CD14-positive monocyte (primary cell): ENCODE data around the gene SEMA3G. TPM values are rescaled to one million over a fixed set of nuclear protein-coding genes. Genes with fewer than 3 reads are reported as not detected.

Experiments used
- DNase-seq, 3 donors: peaks; one replicate each; pipeline ENCODE4 v3.0.0-alpha.2; 2011 to 2022
- H2AFZ ChIP-seq: 2 replicates; pipeline ENCODE4 v1.6.0; 2012; ENCODE audit warnings: mild to moderate bottlenecking, low read depth, low read length, inconsistent platforms; ENCODE audit not compliant: insufficient read depth, poor library complexity, severe bottlenecking
- H3K27ac ChIP-seq, 2 donors: 1 replicate in 1 of 2; 2 replicates in 1 of 2; pipeline ENCODE4 v1.5.1; 2012 to 2013; ENCODE audit warnings: low read length in 2 of 2, control low read depth in 1 of 2, inconsistent platforms in 1 of 2, low read depth in 1 of 2, mild to moderate bottlenecking in 1 of 2
- H3K27me3 ChIP-seq, 2 donors: one replicate each; pipeline versions ENCODE4 v1.6.0 to v1.6.1; 2011 to 2013; ENCODE audit warnings: low read length in 2 of 2; ENCODE audit not compliant: control insufficient read depth in 2 of 2, insufficient read depth in 2 of 2
- H3K36me3 ChIP-seq, 2 donors: replicated peaks in 1 of 2; 1 replicate in 1 of 2; 2 replicates in 1 of 2; pipeline versions ENCODE4 v1.5.1 to v1.6.1; 2012 to 2013; ENCODE audit warnings: low read length in 2 of 2, control low read depth in 1 of 2, inconsistent platforms in 1 of 2, mild to moderate bottlenecking in 1 of 2; ENCODE audit not compliant: insufficient read depth in 2 of 2, control insufficient read depth in 1 of 2
- H3K4me1 ChIP-seq, 2 donors: 1 replicate in 1 of 2; 2 replicates in 1 of 2; pipeline versions ENCODE4 v1.5.1 to v1.6.1; 2012 to 2013; ENCODE audit warnings: low read length in 2 of 2, control low read depth in 1 of 2, inconsistent platforms in 1 of 2, mild to moderate bottlenecking in 1 of 2, moderate library complexity in 1 of 2; ENCODE audit not compliant: insufficient read depth in 2 of 2, control insufficient read depth in 1 of 2
- H3K4me2 ChIP-seq: replicated peaks from 2 replicates; pipeline ENCODE3; 2012; ENCODE audit warnings: low read length, moderate library complexity, mild to moderate bottlenecking; ENCODE audit not compliant: poor library complexity, severe bottlenecking; ENCODE audit errors: extremely low read depth
- H3K4me3 ChIP-seq, 3 experiments: fragments of 200-600 bp in 1 of 3; sonication (generic) in 1 of 3; replicated peaks in 1 of 3; 1 replicate in 2 of 3; 2 replicates in 1 of 3; pipeline ENCODE4 v1.5.1; 2011 to 2013; ENCODE audit warnings: low read length in 3 of 3, mild to moderate bottlenecking in 3 of 3, control low read depth in 2 of 3, low read depth in 2 of 3, inconsistent platforms in 1 of 3, moderate library complexity in 1 of 3
- H3K79me2 ChIP-seq: 2 replicates; pipeline ENCODE4 v1.6.0; 2012; ENCODE audit warnings: mild to moderate bottlenecking, control low read depth, inconsistent platforms, low read length, moderate library complexity; ENCODE audit not compliant: insufficient read depth
- H3K9ac ChIP-seq: 2 replicates; pipeline ENCODE4 v1.6.0; 2017; ENCODE audit warnings: low read length, mild to moderate bottlenecking; ENCODE audit not compliant: insufficient read depth, poor library complexity, severe bottlenecking
- H3K9me3 ChIP-seq, 2 donors: replicated peaks in 1 of 2; 1 replicate in 1 of 2; 2 replicates in 1 of 2; pipeline versions ENCODE4 v1.5.1 to v1.6.1; 2012 to 2013; ENCODE audit warnings: low read length in 2 of 2, control low read depth in 1 of 2; ENCODE audit not compliant: control insufficient read depth in 1 of 2, insufficient read depth in 1 of 2
- H4K20me1 ChIP-seq: 2 replicates; pipeline ENCODE4 v1.6.0; 2012; ENCODE audit warnings: mild to moderate bottlenecking, low read length, control low read depth, moderate library complexity; ENCODE audit not compliant: insufficient read depth
- H3K27ac Mint-ChIP-seq, 7 donors: one replicate each; pipeline ENCODE4 v1.8.0; 2020; ENCODE audit warnings: mild to moderate bottlenecking in 7 of 7, mixed read lengths in 7 of 7, moderate library complexity in 6 of 7, inconsistent platforms in 2 of 7
- H3K27me3 Mint-ChIP-seq, 3 donors: one replicate each; pipeline ENCODE4 v1.8.0; 2021 to 2022; ENCODE audit warnings: low read depth in 3 of 3, mild to moderate bottlenecking in 3 of 3, mixed read lengths in 3 of 3, moderate library complexity in 3 of 3, inconsistent platforms in 1 of 3
- H3K36me3 Mint-ChIP-seq, 2 donors: one replicate each; pipeline ENCODE4 v1.8.0; 2020; ENCODE audit warnings: mixed read lengths in 2 of 2, inconsistent platforms in 1 of 2, mild to moderate bottlenecking in 1 of 2
- H3K4me1 Mint-ChIP-seq: one replicate; pipeline ENCODE4 v1.8.0; 2020; ENCODE audit warnings: mild to moderate bottlenecking, mixed read lengths
- H3K4me3 Mint-ChIP-seq, 2 donors: one replicate each; pipeline ENCODE4 v1.8.0; 2020; ENCODE audit warnings: mild to moderate bottlenecking in 2 of 2, mixed read lengths in 2 of 2, moderate library complexity in 1 of 2
- H3K9me3 Mint-ChIP-seq, 7 donors: one replicate each; pipeline ENCODE4 v1.8.0; 2020 to 2022; ENCODE audit warnings: mixed read lengths in 7 of 7, mild to moderate bottlenecking in 6 of 7, moderate library complexity in 6 of 7, inconsistent platforms in 2 of 7
- WGBS: methylation state at CpG from one replicate; pipeline ENCODE4 v1.1.5; 2013; ENCODE audit warnings: missing lambda C conversion rate; ENCODE audit not compliant: insufficient coverage; 5-methylcytosine and 5-hydroxymethylcytosine counted together
- intact Hi-C, 2 donors: fragments of 100-400 bp; cut with micrococcal nuclease; formaldehyde crosslinking; loops; one replicate each; pipeline versions ENCODE4 v1.15.0 to v1.15.1; 2023
- polyA plus RNA-seq, 3 donors: library from polyadenylated mRNA; depleted of rRNA in 1 of 3; unstranded in 2 of 3; stranded (reverse) in 1 of 3; fragments of 300-500 nt in 2 of 3; fragments of >200 nt in 1 of 3; fragmentation: Illumina TruSeq in 2 of 3; gene quantifications; 1 replicate in 2 of 3; 2 replicates in 1 of 3; pipeline ENCODE4 v1.2.3, GENCODE V29; 2012 to 2021
- TF ChIP-seq, protein P1 (sequence below): fragments of 200-600 bp; IDR thresholded peaks from one replicate; pipeline ENCODE4 v1.8.0; 2022; ENCODE audit warnings: antibody characterized with exemption, mild to moderate bottlenecking

The SEMA3G gene
- polyA plus RNA-seq, 3 donors, result 0.03 TPM; not detected in 2

DNA sequence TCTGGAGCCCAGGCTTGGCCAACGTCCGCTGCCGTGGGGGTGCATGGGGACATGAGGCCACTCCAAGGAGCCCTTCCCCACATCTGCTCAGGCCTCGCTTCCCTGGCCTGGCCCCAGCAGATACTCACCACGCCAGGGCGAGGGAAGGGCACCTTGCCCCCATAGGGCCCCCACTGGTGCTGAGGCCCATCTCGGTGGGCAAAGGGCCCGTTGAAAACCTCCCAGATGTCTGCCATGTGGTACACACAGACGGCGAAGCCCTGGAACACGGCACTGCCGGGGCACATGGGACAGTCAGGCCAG lies 4.7 kb downstream of the SEMA3G start:
- 94% methylated on average over 12 of the region's 12 CpGs for WGBS
- no peak overlapping the region for H3K4me3 ChIP-seq
- H3K27ac Mint-ChIP-seq, result no peak overlapping the region
- no peak overlapping the region for H3K4me3 Mint-ChIP-seq
- H3K36me3 Mint-ChIP-seq, result no peaks in the 10 kb centered on the region
- no peaks in the 10 kb centered on the region for H3K36me3 ChIP-seq
- DNase-seq, result no peak
- TF ChIP-seq, protein P1, sequence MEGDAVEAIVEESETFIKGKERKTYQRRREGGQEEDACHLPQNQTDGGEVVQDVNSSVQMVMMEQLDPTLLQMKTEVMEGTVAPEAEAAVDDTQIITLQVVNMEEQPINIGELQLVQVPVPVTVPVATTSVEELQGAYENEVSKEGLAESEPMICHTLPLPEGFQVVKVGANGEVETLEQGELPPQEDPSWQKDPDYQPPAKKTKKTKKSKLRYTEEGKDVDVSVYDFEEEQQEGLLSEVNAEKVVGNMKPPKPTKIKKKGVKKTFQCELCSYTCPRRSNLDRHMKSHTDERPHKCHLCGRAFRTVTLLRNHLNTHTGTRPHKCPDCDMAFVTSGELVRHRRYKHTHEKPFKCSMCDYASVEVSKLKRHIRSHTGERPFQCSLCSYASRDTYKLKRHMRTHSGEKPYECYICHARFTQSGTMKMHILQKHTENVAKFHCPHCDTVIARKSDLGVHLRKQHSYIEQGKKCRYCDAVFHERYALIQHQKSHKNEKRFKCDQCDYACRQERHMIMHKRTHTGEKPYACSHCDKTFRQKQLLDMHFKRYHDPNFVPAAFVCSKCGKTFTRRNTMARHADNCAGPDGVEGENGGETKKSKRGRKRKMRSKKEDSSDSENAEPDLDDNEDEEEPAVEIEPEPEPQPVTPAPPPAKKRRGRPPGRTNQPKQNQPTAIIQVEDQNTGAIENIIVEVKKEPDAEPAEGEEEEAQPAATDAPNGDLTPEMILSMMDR, result no peak
- no peak overlapping the region for H3K27ac ChIP-seq
- H2AFZ ChIP-seq, result no peak overlapping the region
- H3K27me3 Mint-ChIP-seq, result peaks cover 0 to 9% (median 6%) of the 10 kb centered on the region in 3 donors
- intact Hi-C loops, result no loop called here
- H3K4me1 Mint-ChIP-seq, result peaks cover 16% of the 10 kb centered on the region
- H3K4me2 ChIP-seq, result no peak overlapping the region
- no peaks in the 10 kb centered on the region for H3K9me3 Mint-ChIP-seq
- H3K9me3 ChIP-seq, result no peaks in the 10 kb centered on the region
- peaks cover 21 to 25% of the 10 kb centered on the region in 2 donors for H3K4me1 ChIP-seq
- no peaks in the 10 kb centered on the region for H3K79me2 ChIP-seq
- H3K27me3 ChIP-seq, result no peaks in the 10 kb centered on the region
- H4K20me1 ChIP-seq, result no peaks in the 10 kb centered on the region
- no peak overlapping the region for H3K9ac ChIP-seq

DNA sequence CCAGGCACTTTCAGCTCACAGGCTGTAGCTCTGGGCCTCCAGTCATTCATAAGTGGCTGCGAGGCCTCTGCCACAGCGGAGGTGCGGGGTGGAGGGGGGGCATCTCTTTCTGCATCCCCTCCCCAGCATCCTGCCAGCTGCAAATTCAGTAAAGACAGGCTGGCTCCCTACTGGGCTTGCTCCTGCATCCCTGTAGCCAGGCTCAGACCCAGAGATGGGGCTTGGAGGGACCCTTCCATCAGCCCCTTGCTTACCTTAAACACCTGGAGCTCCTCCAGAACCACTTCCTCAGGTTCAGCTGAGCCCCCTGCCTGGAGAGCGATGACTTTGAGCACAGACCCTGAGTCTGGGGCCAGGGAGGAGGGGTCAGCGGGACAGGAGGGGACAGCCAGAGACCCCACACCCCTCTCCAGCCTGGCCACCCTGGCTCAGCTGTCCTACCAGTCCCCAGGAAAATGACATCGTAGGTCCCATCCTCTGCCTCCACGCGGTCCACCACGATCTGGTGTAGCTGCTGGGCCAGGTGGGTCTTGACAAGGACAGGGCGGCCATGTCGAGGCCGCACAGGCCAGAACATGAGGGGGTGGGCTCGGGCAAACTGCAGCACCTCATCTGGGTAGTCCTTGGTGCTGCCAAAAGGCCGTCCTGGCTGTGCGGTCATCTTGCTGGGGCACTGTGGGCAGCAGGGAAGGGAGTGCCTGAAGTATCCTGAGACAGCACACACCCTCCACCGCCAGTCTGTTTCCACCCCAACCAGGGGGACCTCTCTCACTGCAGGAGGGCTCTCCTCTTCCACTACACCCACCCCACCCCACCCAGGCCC lies 5.3 kb downstream of the SEMA3G start:
- TF ChIP-seq, protein P1, result no peak
- 96% methylated on average over 10 of the region's 16 CpGs for WGBS
- DNase-seq, result no peak
- peaks cover 13% of the 10 kb centered on the region for H3K4me1 Mint-ChIP-seq
- H3K4me3 ChIP-seq, result no peak overlapping the region
- intact Hi-C loops, result no loop called here
- peaks cover 0 to 8% (median 6%) of the 10 kb centered on the region in 3 donors for H3K27me3 Mint-ChIP-seq
- H2AFZ ChIP-seq, result no peak overlapping the region
- H3K9ac ChIP-seq, result no peak overlapping the region
- no peak overlapping the region for H3K4me3 Mint-ChIP-seq
- no peaks in the 10 kb centered on the region for H3K36me3 ChIP-seq
- H4K20me1 ChIP-seq, result no peaks in the 10 kb centered on the region
- H3K9me3 ChIP-seq, result no peaks in the 10 kb centered on the region
- peaks cover 17 to 20% of the 10 kb centered on the region in 2 donors for H3K4me1 ChIP-seq
- H3K27me3 ChIP-seq, result no peaks in the 10 kb centered on the region
- H3K36me3 Mint-ChIP-seq, result no peaks in the 10 kb centered on the region
- no peak overlapping the region for H3K27ac ChIP-seq
- no peaks in the 10 kb centered on the region for H3K79me2 ChIP-seq
- H3K9me3 Mint-ChIP-seq, result no peaks in the 10 kb centered on the region
- H3K4me2 ChIP-seq, result no peak overlapping the region
- no peak overlapping the region for H3K27ac Mint-ChIP-seq
